ENCODE data around the gene LVRN.

The LVRN gene

DNA sequence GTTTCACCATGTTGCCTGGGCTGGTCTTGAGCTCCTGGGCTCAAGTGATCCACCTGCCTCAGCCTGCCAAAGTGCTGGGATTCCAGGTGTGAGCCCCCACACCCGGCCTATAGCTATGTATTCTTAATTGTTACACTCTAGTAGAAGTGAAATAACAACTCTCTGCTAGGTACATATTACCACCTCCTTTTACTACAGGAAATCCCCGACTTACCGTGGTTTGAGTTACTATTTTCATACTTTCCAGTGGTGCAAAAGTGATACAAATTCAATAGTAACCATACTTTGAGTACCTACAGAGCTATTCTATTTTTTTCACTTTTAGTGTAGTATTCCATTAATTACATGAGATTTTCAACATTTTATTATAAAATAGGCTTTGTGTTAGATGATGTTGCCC lies 70.7 kb downstream of the LVRN start:
- no peak for DNase-seq

DNA sequence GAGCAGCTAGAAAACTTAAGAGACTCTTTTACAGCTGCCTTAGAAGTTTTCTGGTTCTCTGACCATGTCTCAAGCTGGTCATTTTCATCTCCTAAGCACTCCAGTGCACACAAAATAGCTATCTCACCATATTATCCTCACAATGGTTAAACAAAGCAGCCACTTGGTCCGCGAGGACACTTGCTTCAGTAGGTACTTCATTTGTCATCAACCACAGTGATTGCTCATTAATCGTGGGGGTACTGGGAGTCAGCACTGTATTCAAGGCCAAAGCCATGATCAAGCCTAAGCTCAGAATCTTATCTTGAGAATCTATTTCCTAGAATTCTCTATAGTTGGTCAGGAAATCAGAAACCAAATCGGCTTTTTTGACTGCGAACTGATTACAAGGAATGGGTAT lies 72.8 kb downstream of the LVRN start:
- no peak for DNase-seq

DNA sequence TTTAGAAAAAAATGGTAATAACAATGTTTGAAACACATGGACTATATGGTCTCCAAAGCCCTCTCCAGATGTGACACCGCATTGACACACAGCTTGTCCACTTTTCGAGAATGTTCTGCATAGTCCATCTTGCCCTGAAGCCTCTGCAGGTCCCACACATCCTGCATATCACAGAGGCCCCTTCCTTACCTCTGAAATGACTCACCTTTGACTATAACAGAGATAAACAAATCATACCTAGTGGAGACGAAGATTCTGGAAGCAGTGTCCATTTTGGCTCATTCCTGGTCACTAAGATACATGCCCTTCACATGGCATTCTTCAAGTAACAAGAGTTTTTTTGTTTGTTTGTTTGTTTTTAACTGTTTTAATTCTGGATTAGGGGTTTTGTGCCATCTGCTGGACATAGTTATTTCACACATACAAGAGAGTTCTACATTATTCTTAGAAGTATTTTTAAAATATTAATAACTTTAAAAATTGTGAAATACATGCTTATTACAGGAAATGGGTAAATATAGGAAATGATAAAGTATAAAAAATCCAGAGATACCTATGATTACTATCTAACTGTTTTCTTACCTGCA lies 75.1 kb downstream of the LVRN start:
- DNase-seq: no peak

DNA sequence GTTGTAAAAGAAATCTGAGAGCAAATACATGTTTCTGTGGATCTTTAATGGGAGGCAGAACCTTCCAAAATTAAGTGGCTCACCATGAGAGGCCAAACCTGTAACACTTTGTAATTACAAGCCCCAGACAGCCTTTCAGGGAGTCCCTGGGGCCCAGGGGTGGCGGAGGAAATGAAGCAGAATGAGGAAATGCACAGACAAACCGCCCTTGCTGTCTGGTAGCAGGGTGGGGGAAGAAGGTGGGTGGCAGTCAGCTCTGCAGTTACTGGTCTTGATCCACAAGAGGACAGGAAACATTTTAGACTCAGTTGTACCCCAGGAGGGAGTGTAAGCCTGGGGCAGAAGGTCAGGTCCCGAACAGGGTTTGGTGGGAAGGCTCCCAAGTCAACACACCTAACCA lies 76.5 kb downstream of the LVRN start:
- DNase-seq: no peak

DNA sequence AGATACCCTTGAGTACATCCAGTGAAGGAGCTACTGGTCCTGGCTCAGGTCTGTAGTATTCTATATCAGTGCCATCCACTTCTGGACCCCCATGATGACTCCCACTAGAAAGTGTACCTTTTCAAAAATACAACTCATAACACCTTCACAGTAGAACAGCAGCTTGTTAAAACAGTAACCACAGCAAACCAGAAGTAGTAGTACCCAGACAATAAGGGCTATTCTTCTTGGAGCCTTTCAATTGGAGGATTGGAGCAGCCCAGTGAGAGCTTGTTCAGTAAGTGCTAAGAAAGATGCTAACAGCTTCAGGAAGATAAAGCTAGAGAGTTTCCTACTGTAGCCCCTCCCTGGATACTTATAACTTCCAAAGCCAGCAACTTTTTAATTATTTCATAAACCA lies 80.1 kb downstream of the LVRN start:
- DNase-seq: no peak

DNA sequence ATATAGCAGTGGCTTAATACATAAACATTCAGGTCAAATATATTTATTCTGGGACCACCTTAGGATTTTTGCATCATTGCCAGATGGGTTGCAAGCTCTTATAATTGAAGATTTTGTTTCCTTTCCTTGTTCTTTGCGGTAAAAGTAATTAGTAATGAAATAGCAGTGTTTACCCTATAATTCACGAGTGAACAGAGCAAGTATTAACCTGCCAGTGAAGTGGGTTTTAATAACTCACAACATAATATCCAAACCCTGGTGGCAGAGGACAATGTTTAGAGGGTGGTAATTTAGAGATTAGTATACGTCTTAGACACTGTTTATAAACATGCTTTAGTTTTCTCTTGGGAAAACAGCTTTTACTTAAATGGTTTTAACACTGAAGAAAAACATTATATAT lies 81.8 kb downstream of the LVRN start:
- DNase-seq: no peak

DNA sequence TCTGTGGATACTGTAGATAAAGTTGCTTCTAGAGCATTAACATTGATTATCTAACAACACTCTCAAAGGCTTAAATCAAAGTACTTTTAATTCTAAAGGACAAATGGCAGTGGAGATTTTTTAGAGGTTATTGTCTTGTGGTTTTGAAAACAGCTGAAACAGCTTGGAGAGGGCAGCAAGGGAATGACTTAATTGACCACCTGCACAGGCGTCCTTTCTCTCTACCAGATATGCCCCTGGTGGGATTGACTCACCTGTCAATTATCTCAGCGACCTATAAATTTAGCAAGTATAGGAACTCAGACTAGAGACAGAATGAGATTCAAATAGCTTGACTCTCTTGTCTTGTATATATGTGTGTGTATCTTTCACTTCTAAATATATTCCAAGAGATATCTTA lies 83.5 kb downstream of the LVRN start:
- no peak for DNase-seq

DNA sequence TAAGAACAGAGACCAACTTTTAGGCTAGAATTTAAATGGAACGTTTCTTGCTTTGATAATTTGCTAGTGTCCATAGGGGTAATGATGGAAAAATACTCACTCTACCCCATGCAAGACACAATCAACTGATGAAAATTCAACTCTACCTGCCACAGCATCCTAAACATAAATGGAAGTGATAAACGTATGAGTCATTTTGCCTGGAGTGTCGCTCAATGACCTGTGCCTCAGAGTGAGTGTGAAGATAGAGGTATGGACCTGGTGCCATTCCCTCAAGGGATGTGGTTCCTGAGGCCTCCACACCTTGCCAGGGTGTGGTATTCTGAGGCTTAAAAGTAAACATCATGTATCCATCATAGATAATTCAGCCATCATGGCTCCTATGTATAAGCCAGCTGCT lies 84.0 kb downstream of the LVRN start:
- no peak for DNase-seq

DNA sequence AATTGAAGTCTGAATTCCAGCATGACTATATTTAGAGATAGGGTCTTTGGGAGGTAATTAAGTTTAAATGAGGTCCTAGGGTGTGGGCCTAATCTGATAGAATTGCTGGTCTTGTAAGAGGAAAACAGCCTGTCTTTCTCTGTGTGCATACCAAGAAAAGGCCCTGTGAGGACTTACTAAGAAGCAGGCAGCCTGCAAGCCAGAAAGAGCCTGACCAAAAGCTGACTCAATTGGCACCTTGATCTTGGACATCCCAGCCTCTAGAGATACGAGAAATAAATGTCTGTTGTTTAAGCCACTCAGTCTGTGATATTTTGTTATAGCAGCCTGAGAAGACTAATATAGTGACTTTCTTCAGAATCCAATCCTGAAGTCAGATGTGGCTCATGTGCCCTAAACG lies 84.5 kb downstream of the LVRN start:
- DNase-seq: no peak

DNA sequence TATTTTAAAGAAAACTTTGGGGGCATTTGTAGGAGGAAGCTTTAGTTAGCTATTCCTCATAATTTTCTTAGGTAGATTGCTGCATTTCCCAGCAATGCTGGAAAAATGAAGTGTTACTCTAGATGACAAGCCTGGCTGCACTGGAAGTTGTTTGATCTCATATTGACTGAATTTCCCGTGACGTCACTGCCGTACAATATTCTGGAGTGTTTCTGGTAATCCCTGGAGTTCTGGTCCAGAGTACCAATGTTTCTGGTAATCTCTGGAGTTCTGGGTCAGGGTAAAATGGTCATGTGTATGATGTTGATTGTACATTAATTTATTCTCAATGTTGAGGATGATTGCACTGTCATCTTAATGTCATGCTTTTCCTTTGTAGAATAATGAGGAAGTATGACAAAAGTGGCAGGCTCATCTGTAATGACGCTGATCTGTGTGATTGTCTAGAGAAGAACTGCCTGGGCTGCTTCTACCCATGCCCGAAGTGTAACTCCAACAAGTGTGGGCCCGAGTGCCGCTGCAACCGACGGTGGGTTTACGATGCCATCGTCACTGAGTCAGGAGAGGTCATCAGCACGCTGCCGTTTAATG lies 96.2 kb downstream of the LVRN start:
- DNase-seq: no peak

DNA sequence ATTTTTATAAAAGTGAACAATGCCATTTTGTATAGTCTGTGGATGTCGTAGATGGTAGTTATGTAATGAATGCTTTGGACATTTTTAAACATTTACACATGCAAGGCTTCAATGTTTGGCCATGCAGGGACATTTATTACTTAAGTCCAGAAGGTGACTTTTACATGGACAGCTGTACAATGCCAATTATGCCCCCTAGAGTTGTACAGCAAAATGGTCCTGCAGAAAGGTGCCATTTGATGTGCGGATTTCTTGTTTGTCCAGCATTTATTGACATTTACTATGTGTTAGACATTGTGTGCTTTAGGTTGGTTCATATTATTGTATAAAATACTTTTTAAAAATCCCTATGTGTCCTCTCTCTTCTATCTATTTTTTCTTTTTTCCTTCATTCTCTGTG lies 100.1 kb downstream of the LVRN start:
- DNase-seq: no peak

DNA sequence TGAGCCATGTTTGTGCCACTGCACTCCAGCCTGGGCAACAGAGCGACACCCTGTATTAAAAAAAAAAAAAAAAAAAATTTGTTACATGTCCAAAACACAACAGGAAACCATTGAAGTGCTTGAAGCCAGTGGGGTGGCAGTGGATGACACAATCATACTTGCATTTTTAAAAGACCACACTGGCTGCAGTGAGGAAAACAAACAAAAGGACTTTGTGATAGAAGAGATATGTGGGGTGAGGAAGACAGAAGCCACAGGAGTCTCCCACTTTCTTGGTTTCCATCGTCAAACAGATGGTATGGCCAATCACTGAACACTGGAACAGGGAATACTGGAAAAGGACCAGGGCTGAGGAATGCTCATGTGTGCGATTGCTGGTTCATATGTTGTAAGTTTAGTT lies 101.7 kb downstream of the LVRN start:
- no peak for DNase-seq

DNA sequence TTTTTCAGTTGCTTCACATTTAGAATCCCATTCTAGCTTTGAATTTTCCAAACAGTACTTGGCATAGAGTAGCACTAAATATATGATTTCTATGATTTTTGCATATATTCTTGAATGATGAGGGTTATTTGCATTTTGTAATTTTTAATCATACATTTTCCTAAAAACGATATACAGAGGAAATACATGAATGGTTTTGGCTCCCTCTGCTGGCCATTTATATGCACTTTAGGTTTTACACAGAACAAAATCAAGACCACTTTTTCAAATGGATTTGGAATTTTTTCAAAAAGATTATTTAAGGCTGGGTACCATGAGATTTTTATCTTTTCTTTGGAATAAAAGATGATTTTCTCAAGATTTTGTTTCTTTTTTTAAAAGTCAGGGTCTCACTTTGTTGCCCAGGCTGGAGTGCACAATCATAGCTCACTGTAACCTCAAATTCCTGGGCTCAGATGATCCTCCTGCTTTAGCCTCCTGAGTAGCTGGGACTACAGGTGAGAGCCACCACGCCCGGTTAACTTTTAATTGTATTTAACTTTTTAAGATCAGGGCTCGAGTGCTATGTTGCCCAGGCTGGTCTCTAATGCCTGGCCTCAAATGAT lies 105.9 kb downstream of the LVRN start:
- DNase-seq: no peak

DNA sequence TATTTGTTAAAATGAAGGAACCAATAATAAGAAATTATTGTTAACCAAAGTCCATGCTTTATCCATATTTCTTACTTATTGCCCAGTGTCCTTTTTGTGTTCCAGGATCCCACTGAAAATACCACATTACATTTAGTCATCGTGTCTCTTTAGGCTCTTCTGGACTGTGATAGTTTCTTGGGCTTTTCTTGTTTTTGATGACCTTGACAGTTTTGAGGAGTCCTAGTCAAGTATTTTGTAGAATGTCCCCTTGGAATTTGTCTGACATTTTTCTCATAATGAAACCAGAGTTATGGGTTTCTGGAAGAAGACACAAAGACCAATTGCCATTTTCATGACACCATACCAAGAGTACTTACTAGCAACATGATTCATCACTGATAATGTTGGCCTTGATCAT lies 108.9 kb downstream of the LVRN start:
- no peak for DNase-seq

DNA sequence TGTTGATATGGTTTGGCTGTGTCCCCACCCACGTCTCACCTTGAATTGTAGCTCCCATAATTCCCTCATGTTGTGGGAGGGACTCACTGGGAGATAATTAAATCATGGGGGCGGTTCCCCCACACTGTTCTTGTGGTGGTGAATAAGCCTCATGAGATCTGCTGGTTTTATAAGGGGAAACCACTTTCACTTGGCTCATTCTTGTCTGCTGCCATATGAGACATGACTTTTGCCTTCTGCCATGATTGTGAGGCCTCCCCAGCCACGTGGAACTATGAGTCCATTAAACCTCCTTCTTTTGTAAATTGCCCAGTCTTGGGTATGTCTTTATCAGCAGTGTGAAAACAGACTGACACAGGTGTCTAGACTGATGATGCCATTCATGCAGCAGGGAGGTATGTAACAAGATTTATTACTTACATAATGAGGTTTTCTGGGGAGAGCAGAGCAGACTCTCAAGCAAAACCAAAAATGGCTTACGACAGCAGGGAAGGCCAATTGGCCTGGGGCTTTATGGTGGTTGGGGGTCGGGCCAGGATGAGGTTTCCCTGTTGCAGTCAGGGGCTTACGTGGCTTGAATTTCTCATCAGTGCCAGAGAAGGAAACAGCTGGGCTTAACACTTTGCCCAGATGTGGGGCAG lies 113.0 kb downstream of the LVRN start:
- no peak for DNase-seq

DNA sequence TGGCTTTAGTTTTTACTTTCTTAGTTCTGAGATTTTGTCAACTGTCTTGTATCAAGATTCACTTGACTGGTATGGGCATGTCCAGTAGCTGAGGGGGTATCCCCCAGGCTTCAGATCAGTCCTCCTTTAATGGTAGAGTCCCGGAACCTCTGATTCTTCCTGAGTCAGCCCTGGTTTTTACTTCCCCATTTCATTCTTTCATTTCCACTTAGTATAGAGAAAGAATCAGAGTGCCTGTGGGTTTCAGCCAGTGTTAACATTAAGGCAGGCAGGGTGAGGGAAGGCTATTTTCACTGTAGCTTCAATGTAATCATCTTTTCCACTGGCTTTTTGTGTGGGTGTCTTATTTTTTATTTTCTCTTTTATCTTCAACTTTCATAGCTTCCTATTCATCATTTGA lies 114.2 kb downstream of the LVRN start:
- no peak for DNase-seq
